NCI-H510A treated with DMSO at 0.1 percent for 48 hours (cell line): ENCODE data around the gene METTL21A.
A peak's percentile ranks its signal among the peaks of the same experiment; 100 is the strongest.

Source experiments
- DNase-seq: peaks from one replicate; lab custom pipeline; 2025; lab: John Stamatoyannopoulos, UW

The METTL21A gene

DNA sequence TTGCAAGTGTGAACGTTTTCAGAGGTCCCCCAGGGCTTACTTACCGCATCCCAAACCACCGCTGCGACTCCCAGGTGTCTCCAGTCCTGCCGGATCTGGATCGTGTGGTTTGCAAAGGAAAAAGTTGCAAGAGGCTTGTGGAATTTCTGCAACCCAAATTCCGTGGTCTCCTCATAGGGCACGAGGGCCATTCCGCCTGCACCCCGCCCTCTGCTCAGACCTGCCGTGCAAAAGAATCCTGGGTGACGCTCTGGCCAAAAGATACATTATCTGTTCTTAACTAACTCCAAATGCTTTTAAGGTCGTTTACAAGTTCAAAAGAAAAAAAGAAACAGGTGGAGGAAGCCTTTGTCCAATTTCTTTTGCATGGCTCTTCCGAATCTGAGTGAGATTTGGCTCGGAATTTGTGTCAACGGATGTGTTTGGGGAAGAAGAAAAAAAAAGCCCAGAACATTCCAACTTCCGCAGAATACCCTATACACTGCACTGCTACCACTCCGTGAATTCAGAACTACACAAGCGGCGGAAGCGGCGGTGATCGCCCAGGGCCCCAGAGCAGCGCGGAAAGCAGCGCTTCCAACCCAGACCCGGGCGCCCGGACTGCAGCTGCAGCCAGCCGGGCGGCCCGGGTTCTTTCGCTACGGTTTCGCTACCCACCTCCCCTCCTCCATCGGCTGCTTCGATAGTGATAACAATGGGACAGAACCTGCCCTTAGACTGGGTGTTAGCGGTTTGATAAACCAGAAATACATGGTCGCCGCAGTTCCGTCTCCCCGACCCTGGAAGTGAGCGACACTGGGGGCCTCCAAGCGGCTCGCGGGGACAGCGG is 795 bp downstream of the METTL21A start:
- peak; percentile 29 for DNase-seq

DNA sequence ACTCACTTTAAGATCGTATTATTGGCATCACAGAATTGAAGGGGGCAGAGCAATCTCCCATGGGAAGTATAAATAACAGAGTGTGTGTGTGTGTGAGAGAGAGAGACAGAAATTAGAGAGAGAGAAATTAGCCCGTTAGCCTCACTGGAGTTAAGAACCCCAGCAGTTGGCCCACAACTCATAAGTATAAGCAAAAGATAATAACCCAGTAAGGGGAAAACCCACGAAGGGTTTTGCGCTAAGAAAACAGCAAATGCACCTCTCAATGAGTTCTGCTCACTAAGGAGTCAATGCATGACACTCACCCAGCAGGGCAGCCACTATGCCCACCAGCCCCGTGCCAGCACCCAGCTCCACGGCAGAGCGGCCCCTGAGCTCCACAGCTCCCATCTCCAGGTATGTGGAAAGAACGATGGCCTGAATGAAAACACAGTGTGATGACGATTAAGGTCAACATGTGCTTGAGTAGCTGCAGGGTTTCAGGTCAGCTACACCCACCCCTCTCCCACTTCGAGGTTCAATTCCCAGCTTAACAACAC is 3.6 kb downstream of the METTL21A start:
- no peak for DNase-seq

DNA sequence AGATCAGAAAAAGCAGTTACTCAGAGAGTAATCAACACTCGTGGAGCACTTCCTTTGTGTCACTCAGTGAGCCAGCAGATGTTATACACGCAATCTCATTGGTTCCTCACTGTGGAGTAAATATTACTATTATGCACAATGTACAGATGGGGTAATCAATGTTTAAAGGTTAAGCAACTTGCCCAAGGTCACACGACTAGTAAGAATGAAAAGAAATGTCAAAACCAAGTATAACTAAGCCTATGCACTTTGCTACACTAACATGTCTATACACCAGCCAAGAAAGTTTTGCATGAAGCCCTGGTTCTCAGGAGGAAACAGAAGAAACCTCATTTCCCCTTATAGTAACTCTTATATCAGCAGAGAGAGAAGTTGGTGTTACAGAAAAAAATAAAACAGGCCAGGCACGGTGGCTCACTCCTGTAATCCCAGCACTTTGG is 5.4 kb downstream of the METTL21A start:
- no peak for DNase-seq

DNA sequence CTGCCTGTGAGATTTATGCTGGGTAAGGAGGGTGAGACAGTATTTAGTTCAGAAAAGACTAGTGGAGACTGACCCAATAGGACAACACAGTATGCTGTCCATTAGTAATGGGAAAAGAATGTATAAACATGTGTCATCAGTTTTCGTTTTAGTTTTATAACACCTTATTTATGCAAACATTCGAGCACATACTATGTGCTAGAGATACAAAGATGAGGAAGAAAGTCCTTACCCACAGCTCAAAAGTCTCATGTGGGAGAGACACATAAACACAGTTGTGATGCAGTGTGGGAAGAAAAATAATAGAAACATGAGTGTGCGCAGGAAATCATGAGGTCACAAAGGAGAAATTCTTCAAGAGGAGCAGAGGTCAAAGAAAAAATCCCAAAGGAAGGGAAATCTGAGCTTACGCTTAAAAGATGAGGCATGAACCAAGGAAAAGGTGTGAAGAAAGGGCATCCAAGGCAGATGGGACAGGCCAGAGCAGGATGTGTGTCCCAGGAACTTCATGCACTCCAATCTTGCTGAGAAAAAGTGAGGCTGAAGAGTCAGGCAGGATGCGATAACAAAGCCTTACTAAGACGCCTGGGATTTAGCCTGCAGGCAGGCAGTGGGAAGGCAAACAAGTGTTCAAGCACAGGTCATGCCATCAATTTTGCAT is 8.1 kb downstream of the METTL21A start:
- no peak for DNase-seq

DNA sequence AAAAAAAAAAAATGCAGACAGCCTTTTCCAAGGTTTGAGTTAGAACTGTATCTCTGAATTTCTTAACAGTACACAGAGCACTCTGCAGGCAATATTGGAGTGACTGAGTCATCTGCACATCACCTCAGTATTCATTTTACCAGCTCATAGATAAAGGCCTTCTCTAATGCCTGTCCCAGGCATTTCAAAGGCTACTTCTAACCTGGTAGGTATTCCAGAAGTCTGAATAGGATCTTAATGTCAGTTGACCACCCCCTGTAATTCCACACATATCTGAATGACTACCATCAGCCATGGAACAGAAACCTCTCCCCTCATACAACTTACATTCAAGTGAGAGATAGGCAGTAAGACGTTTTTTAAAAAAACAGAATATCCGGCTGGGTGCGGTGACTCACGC is 9.0 kb downstream of the METTL21A start:
- DNase-seq: no peak

DNA sequence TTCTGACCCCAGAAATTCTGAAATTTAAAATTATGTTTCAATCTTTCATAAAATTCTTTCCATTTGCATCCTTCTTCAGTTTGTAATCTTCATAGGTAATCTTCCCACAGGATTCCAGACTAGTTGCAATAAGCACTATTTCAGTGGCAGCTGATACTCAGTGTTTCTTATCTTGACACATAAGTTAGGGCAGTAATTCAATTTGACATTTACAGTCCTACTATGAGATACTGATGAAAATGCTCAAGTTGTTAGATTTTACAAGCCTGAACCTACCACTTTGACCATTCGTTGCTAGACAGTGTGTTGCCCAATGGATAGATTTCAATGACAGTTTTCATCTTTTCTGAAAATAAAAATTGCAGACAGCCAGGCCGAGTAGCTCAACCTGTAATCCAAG is 10.4 kb downstream of the METTL21A start:
- DNase-seq: no peak

DNA sequence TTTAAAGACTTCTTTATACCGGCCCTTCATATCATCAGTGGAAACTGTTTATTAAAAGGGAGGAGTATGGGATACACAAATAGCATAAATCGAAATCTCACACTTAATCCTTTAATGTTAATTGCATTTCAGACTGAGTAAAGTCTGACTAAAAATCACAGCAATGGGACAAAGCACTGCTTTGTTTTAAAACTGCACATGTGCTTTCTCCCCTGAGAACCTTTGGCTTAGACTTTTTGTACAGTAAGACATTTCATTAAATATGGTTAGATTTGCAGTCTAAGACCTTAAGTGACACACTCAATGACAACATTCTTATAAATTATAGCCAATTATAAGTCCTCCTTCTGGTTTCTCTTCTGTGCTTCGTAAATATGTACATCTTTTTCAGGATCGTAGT is 12.5 kb downstream of the METTL21A start:
- DNase-seq: no peak

DNA sequence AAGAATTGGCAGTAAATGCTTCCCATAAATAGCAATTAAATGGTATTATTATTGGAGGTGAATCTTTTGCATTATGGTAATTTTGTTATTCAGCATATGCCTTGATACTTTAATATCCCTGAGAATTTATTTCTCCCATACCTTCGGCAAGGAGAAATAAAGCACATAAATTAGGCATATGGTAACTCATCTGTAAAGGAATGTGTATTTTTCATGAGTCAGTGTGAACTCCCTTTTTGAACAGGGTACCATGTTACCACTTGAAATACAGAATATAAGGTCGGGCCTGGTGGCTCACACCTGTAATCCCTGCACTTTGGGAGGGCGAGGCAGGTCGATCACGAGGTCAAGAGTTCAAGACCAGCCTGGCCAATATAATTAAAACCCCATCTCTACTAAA is 18.4 kb downstream of the METTL21A start:
- no peak for DNase-seq

DNA sequence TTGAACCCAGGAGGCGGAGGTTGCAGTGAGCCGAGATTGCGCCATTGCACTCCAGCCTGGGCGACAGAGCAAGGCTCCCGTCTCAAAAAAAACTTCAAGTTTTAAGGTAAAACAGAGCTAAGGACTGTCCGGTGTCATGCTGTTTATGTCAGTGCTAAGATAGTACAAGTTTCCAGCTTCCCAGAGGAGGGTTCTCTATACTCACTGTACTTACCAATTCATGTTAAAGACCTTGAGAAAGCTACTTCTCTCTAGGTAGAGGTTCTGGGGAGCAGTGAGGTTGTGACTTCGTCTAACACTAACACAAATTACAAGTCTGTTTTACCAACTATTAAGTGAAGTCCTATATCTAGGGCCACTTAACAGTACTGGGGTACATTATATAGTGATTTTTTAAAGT is 18.8 kb downstream of the METTL21A start:
- no peak for DNase-seq

DNA sequence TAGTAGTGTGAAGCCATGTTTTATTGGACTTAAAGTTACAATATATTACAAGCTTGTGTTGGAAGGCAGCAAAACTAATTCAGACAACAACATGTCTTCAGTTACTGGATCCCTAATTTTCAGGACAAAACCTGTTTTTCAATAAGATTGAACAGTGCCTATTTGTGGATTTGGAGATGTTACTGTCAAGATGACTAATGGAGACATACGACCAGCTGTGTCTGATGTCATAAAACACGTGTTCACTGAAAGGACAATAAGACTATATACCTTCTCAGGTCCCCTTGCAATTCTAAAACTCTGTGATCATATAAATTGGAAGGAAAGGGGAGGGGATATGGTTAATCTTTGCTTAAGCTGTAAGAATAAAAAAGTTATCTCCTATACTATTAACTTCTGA is 21.7 kb downstream of the METTL21A start:
- no peak for DNase-seq

DNA sequence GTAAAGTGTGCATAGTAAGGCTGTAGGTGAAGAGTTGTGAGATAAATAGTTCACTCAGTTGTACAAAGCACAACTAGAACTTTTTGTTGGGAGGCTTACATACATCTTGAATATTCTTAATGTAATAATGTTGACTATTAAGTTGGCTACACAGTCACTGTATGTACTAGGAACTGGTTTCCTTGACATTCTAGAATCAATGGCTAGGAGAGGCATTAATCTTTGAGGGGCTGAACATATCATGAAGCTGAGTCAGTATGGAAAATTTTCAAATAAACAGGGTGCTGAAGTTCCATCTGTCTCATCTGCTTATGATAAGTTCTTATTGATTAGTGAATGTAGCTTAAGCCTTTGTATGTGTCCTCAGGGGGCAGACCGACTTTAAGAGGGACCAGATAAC is 23.4 kb downstream of the METTL21A start:
- no peak for DNase-seq

DNA sequence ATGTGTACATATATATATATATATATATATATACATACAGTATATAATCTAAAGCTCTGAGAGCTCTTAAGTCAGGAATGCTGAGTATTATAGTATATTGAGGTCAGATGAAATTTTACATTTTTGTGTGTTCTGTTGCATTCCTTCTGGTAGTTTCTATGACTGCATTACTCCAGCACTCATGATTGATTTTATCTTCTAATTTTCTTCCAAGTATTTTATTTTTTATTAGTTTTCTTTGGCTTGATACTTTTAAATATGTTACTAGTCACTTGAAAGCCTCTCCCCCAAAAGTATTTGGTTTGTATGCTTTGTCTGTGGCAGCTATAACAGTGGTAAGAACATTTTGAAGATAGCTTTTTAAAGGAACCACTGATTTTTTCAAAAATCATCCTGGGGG is 25.0 kb downstream of the METTL21A start:
- DNase-seq: no peak

DNA sequence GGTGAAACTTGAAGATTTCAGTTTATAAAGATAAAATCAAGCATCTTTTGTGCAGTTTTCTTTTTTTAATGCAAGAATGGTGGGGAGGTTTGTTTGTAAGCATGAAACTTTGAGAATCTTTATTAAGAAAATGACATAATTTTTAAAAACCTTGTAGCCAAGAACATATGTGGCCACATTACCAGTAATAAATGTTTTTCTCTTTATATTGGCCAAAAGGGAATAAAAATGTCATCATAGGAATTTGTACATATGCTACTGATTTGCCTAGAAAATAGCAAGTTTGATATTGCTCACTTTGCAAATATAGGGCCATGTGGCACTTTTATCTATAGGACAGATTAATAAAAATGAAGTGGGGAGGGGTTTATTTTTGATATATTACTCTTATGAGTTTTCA is 25.6 kb downstream of the METTL21A start:
- DNase-seq: no peak

DNA sequence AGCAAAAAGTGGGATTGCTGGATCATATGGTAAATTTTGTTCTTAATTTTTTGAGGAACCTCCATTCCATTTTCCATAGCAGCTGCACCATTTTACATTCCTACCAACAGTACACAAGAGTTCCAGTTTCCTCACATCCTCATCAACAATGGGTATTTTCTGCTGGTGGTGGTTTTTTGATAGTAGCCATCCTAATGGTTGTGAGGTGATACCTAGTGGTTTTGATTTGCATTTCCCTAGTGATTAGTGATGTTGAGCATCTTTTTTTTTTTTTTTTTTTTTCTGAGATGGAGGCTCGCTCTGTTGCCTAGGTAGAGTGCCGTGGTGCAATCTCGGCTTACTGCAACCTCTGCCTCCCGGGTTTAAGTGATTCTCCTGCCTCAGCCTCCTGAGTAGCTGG is 30.5 kb downstream of the METTL21A start:
- DNase-seq: no peak

DNA sequence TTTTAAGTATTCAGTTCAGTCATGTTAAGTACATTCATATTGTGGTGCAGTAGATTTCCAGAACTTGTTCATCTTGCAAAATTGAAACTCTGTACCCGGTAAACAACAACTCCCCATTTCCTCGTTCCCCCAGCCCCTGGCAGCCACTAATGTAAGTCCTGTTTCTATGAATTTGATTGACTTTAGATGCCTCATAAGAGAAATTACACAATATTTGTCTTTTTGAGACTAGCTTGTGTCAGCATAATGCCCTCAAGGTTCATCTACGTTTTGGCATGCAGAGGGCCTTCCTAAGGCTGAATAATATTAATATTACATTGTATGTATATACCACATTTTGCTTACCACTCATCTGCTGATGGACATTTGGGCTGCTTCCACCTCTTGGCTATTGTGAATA is 30.9 kb downstream of the METTL21A start:
- DNase-seq: no peak

DNA sequence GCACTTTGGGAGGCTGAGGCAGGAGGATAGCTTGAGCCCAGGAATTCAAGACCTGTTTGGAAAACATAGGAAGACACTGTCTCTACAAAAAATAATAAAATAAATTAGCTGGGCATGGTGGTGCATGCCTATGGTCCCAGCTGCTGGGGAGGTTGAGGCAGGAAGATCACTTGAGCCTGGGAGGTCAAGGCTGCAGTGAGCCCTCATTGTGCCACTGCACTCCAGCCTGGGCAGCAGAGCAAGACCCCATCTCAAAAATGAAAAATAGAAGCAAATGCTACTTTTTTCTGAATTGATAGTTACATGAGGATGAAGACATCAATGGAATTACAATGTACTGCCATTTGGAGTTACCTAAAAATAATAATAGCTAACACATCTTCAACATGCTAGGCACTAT is 31.9 kb downstream of the METTL21A start:
- no peak for DNase-seq

DNA sequence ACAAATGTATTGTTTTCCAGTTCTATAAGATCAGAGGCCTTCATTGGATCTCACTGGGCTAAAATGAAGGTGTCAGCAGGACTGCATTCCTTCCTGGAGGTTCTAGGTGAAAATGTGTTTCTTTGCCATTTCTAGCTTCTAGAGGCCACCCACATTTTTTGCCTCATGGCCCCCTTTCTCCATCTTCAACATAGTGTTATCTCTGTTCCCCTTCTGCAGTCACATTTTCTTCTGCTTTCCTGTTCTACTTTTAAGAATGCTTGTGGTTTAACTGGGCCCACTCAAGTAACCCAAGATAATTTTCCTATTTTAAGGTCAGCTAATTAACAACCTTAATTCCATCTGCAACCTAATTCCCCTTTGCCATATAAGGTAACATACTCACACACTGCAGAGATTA is 36.1 kb downstream of the METTL21A start:
- DNase-seq: no peak

DNA sequence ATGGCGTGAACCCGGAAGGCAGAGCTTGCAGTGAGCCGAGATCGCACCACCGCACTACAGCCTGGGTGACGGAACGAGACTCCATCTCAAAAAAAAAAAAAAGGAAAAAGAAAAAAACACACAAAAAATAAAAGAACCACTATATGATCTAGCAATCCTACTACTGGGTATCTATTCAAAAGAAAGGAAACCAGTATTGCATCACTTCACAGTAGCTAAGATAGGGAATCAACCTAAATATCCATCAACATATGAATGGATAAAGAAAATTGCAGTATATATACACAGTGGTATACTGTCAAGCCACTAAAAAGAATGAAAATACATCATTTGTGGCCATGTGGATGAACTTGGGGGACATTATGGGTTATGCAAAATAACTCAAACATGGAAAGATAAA is 37.9 kb downstream of the METTL21A start:
- DNase-seq: no peak

DNA sequence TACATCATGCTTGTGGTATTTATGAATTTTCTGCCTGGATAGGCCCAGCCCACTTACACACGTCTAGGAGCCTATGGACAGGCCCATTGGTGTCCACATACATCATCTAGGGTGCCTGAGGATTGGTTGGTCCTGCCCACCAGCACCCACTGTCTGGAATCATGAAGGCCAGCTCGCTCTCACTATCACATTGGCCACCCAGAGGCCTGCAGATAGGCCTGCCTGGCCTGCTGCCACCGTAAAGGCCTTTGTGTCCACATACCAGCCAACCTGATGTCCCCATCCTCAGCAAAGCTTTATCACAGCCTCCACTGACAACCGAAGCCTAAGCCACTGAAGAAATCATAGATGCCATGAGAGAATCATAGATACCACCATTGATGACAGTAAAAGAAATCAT is 40.2 kb downstream of the METTL21A start:
- DNase-seq: no peak

DNA sequence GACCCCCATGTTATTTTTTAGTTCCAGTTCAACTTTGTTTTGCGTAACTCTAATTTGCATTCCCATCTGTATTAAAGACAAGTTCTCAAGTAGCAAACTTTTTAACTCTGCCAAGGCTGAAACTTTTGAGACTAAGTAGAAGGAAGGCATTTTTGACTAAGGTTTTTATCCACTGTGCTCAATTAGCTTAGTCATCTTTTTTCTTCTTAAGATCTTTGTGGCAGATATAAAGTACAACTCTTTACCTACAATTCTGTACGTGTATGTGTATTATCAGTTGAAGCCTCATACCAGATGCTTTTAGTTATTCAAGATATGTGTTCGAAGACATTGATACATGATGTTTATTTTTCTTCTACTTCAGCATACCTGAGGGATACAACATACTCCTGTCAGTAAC is 53.8 kb downstream of the METTL21A start:
- DNase-seq: no peak

DNA sequence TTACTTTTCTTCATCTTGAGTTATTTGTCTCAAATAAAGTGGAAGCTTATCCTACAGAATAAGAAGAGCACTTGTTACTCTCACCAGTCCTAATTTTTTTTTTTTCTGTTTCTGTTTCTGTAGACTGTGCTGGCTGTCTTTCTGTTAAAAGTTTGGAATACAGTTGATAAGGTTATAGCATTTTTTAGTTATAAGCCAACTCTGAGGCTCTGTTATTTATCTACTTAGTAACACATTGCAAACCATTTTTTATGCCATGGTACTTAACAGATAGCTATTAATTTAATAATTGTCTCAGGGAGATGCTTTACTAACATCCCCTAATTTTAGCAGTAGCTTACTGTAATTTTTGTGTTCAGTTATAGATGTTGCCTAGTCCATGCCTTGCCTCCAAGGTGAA is 57.5 kb downstream of the METTL21A start:
- no peak for DNase-seq

DNA sequence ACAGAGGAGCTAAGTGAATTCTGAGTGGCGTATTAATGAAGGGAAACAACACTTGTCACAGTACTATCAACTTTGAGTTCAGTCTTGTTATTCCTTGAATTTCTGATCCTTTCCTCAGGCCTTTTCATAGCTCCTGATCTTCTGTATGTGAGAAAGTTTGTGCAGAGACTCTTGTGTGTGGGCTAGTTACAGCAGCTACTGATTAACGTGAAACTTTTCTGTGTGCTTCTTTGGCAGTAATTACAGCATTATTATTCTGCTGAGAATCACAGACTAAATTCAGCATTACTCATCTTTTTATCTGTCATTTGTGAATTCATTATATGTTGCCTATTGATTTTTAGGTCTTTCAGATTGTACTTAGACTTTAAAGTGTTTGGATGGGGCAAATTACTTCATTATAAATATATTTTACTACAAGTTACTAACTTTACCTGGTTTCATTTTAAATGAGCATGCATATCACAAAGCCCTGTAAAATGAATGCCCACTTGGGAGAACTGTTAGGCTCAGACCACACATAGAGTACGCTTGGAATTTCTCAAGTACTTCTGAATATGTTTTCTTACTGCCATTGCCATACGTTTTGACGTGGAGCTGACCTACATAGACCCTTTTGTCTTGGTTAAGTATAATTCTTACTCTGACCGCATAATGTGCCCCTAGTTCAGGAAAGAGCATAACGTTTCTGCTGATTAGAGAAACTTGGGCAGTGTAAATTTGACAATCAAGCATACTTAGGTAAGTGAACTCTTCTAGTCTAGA is 59.3 kb downstream of the METTL21A start:
- DNase-seq: no peak
